ENCODE data around the gene TEN1.

Gene TEN1

DNA sequence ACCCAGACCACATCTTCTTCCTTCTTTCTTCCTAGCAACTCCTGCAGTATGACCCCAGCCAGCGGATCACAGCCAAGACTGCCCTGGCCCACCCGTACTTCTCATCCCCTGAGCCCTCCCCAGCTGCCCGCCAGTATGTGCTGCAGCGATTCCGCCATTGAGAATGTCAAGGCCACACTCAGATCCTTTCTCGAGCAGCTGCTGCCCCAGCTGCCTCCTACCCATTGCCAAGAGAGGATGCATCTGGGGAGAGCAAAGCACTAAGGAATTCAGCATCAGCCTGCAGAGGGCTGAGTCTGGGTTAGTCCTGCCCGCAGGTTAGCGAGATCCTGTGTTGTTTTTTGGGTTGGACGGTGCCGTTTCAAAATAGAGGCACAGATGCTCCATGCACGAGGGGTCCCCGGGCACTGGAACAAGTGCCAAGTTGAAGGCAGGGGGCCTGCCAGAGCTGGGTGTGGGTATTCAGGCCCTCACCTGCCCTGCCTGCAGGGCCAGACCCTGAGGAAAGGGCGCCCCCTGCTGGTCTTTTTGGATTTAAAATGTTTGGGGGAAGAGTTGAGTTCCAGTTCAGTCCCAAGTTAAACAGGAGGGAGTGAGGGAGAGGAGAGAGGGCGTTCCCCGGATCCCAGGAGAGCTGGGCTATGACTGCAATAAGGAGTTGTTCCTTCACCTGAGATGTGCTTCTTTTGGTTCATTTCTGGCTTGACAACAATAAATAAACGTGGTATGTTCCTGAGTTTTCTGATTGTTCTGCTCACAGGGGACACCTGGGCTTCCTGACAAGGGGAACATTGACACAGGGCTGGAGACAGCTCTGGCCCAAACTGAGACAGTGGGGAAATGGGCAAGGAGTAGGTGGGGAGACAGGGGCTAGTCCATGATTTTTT is 26.5 kb downstream of the TEN1 start:
- peak; percentile 71 for DNase-seq (ENCODE audit: low read depth, low spot score)

DNA sequence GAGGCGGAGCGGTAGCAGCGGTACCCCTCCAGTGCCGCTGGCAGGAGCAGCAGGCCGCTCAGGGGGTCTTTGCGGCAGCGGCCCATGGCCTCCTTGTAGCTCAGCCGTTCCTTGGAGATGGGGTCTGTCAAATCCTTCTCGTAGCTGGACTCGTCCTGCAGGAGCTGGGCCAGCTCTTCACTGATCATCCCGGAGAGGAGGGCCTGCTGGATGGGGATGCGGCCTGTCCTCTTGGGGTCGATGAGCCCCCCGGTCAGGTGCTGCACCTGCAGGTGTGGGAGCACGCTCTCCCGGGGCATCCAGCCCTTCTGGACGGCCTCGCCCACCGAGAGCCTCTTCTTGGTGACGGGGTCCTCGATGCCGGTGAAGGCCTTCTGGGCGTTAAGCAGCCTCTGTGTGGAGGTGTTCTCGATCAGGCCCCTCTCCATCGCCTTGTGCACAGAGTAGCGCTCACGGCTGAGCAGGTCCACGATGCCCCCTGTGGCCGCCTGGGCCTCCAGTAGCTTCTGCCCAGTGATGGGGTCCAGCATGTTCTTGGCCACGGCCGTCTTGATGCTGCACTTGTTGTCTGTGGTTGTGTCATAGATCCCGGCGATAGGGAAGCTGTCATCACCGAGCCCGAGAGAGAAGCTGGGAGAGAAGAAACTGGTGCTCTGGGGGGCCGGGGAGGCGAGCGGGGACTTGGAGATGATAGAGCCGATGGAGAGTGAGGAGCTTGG is 28.2 kb downstream of the TEN1 start:
- DNase-seq (ENCODE audit: low read depth, low spot score) = no peak

DNA sequence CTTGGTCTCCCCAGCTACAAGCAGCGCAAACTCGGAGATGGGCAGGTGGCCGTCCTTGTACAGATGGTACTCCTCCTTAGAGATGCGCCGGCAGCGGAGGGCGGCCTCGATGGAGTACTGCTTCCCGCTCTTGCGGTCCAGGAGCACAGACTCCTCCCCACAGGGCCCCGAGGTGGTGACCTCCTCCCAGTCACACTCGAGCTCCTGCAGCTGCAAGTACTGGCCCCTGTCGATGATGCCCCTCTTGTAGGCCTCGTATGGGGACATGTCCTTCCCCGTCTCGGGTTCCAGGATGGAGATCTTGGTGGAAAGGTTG is 28.8 kb downstream of the TEN1 start:
- no peak for DNase-seq (ENCODE audit: low read depth, low spot score)

DNA sequence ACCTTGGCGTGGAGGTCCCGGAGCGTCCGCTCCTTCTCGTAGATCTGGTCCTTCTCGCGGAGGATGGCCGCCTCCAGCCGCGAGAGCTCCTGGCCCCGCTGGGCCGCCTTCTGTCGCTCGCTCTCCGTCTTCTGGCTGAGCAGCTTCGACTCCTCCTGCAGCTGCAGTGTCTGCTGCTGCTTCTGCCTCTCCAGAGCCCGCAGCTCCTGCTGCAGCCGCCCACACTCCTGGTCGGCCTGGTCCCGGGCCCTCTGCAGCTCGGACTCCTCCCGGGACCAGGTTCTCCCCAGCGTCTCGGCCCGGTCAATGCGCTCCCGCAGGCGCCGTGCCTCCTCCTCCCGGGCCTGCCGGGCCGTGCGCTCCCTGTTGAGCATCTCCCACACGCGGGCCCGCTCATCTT is 29.2 kb downstream of the TEN1 start:
- DNase-seq (ENCODE audit: low read depth, low spot score) = no peak

DNA sequence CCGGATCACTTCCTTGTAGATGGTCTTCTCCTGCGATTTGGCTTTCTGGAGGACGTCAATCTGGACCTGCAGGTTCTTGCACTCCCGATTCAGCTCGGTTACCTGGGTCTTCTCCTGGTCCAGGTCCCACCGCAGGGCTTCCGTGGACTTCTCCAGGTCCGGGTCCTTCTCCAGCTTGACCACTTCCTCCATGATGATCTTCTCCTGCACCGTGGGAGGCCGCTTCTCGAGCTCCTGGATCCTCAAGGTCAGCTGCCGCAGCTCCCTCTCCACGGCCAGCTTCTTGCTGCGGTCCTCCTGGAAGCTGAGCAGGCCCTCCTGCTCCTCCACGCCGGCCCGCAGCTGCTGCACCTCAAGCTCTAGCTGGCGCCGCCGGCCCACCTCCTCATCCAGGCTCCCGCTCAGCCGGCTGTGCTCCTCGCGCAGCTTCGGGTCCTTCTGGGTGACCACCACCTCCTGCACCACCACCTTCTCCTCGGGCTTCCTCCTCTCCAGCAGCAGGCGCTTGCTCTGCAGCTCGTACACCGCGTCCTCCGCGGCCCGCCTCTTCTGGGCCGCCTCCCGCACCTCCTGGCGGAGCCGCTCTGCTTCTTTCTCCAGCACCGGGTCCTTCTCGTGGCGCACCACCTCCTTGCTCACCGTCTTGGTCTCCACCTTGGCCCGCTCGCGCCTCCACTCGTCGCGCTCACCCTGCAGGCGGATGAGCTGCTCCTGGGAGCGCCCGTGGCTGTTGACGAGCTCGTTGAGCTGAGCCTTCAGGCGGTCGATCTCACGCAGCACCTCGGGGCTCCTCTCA is 29.8 kb downstream of the TEN1 start:
- DNase-seq (ENCODE audit: low read depth, low spot score) = no peak

DNA sequence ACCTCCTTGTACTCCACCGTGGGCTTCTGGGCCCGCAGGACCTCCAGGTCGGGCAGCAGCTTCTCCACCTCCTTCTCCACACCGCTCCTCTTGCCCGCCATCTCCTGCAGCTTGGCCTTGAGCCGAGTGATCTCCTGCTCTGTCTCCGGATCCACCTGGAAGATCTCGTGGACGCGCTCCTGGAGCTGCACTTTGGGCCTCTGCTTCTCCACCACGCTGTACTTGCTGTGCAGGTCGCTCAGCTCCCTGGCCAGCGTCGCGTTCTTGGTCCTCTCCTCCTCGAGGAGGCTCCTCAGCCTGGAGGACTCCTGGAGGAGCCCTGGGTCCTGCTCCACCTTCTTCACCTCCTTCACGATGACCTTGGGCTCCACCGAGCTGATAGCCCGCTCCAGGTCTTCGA is 30.4 kb downstream of the TEN1 start:
- no peak for DNase-seq (ENCODE audit: low read depth, low spot score)

DNA sequence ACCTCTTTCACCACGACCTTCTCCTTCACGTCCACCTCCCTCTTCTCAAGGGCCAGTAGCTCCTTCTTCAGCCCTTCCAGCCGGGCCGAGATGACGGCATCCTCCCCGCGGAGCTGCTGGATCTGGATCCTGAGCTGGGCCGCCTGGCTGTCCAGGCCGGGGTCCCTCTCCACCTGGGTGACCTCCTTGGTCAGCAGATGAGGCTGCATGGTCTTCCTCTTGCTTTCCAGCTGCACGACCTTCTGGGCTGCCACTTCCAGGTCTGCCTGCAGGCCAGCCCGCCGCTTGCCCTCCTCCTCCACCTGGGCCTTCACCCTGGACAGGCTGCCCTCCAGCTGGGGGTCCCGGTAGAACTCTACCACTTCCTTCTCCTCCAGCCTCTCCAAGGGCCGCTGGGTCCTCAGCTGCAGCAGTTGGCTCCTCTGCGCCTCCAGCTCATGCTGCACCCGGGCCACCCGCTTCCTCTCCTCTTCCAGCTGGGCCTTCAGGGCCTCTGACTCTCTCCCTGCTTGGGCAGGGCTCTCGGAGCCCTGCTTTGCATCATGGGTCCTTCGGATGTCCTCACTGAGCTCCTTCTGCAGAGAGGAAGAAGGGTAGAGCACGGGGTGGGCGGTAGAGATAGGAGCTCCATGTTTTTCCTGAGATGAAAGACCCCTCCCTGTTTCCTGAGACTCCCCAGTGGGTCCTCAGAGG is 31.1 kb downstream of the TEN1 start:
- DNase-seq (ENCODE audit: low read depth, low spot score) = no peak

DNA sequence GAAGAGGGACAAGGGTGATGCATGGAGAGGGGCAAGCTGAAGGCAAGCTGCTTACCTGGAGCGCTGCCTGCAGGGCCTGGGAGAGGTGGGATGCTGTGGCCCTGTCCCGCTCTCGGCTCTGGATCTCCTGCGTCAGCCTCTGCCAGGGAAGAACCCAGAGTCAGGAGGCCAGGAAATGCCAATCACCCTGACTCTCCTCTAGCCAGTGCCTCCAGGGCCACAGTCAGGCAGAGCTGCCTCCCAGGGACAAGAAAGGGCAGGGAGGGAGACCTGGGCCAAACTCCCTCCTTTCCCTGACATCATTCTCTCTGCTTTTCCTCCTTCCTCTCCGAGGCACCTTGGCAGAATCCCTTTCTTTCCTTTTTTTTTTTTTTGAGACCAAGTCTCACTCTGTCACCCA is 32.9 kb downstream of the TEN1 start:
- DNase-seq (ENCODE audit: low read depth, low spot score) = no peak

DNA sequence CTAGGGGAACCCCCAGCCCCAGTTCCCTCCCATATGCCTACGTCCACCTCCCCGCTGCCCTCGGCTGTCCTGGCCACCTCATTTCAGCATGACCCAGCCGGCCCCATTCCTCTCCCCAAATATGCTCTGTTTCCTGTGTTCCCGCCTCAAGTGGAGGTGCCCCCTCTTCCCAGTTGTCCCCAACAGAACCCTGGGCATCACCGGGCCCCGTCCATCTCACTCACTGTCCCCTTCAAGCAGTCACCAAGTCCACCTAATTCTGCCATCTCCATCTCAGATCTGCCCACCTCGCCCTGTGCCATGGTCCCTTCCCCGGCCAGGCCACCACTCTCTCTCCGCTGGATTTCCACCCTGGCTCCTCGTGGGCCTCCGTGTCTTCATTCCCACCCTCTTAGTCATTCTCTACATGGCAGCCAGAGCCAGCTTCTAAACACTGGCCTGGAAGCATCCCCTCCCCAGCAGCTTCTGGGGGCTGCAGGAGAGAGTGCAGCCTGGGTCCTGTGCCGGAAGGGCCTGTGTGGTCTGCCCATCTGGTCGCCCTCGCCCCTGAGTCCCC is 34.4 kb downstream of the TEN1 start:
- DNase-seq (ENCODE audit: low read depth, low spot score) = no peak

DNA sequence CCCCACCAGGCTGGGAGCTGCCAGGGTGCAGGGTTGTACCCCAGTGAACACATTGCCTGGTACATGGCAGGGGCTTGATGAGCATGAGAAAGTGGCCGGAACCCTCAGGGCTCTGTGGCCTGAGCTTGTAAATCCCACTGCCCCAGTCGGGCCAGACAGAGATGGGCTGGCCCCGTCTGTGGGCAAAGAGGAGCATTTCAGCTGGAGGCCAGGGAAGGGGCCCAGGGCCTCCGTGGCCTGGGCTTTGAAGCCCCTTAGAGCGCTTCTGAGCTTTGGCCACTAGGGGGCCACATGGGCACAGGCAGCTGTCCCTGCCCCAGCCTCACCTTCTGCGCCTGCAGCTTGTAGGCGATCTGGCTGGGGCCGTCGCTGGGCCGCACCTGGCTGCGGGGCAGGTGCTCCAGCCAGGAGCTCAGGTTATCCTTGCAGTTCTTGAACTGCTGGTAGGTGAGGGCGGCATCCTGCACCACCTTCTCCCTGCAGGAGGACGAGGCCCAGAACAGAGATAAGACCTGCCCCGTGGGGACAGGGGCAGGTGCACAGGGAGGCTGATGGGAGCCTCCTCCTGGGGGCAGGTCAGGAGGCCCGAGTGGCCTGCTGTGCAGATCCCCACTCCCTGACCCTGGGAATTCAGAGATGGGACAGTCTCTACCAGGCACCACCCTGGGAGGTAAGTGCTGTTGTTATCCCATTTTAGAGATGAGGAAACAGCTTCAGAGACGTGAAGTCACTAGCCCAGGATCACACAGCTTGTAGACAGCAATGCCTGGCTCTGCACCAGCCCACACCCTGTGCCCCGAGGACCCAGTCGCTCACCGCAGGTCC is 35.3 kb downstream of the TEN1 start:
- DNase-seq (ENCODE audit: low read depth, low spot score) = peak; percentile 58

DNA sequence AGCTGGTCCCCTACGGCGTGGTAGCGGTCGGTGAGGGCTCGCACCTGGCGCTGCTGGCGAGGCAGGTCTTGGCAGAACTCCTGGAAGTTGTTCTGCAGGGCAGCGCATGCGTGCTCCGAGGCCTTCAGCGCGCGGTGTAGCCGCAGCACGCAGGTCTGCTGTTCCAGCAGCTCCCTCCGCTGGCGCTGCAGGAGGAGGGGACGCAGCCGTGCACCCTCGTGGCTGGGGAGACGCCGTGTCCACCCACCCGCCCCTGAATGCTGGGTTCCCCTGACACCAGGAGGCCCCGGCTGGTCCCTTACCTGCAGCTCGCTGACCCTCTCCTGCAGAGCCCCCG is 35.9 kb downstream of the TEN1 start:
- DNase-seq (ENCODE audit: low read depth, low spot score) = no peak

DNA sequence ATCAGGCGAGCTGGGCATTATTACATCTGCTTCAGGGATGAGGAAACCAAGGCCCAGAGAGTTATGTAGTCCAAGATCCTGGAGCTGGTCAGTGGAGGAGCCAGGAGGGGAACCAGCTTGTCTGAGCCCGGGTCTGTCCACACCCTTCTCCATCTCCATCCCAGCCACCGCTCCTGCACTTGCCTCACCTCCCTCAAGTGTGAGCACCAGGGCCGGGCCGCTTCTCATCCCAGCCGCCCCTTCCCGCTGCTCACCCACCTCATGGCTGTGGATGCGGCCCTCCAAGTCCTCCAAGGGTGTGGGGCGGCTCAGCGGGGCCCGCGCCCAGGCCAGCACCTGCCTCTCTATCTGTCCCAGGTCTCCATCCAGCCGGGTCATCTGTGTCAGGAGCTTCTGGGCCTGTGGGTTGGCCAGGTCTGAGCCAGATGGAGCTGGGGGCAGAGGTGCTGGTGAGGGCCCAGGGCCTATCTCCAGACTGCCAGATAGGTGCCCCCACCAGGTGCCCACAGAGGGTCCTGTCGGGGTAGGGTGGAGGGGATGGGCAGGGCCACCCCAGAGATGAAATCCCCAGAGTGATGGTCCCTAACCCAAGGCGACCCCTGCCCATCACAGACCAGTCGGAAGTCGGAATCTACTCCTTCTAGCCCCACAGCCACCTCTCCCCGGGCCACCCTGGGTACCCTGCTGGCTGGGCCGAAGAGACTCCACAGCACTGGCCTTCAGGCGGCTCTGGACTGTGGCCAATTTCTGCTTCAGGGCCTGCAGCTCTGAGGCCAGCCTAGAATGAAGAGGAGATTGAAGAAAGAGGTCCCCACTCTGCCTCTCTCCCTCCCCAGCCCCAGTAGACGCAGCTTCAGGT is 38.7 kb downstream of the TEN1 start:
- no peak for DNase-seq (ENCODE audit: low read depth, low spot score)

DNA sequence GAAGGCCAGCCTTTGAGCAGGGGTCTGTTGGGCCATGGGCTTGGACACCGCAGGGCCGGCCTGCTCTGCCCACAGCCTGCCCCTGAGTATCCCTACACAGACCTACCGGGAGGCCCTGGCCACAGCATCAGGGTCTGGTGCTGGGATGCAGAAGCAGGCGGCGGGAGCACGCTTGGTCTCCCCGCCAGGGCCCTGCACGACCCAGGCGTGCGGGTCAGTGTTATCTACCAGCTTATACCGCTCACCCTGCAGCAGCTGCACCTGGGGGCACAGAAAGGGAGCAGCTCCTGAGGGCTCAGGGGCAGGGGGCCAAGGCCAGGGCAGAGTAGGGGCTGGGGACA is 39.3 kb downstream of the TEN1 start:
- no peak for DNase-seq (ENCODE audit: low read depth, low spot score)

DNA sequence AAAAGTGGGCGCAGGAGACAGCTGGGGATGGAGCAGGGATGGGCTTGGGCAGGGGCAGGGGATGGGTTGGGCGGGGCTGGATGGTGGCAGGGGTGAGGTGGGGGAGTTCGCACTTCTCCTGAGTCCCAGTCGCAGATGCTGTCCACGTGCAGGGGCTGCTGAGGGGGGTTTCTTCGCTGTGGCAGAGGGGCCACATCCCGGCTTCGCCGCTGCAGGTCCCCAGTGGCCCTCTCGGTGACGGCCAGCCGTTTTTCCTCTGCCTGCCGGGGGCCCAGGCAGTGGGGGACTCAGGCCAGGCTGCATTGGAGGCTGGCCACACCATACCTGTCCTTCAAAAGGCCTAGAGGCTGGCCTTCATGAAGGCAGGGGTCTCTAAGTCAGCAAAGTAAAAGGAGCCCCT is 39.8 kb downstream of the TEN1 start:
- no peak for DNase-seq (ENCODE audit: low read depth, low spot score)

DNA sequence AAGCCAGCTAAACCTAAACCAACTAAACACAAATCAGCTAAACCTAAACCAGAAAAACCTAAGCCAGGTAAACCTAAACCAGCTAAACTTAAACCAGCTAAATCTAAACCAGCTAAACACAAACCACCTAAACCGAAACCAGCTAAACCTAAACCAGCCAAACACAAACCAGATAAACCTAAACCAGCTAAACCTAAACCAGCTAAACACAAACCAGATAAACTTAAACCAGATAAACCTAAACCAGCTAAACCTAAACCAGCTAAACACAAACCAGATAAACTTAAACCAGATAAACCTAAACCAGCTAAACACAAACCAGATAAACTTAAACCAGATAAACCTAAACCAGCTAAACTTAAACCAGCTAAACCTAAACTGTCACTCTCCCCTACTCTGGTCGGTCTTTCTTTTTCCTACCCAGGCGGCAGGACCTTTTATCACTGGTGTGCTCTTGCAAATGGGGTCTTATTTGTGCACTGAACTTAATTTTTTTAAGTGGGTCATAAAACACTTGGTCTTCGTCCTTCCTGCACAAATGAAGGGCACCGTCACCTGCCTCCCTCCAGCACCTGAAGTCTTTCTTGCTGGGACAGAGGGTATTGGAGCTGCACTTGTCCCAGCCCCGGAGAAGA is 40.9 kb downstream of the TEN1 start:
- no peak for DNase-seq (ENCODE audit: low read depth, low spot score)

DNA sequence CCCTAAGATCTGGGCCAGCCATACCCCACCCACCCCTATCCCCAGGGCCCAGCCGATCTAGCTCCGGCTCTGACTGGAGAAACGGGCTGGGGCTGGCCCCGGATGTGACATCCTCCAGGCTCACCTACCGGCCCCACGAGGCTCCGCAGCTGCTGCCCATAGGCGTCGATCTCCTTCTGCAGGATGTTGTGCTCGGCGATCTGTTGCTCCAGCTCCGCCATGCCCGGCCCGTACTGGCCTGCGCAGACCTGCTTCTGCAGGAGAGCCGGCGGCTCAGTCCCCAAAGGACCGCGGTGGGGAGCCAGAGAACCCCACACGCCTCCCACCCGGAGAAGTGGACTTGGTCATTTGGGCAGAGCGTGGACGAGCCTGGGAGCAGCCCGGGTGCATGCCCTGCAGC is 43.2 kb downstream of the TEN1 start:
- no peak for DNase-seq (ENCODE audit: low read depth, low spot score)

DNA sequence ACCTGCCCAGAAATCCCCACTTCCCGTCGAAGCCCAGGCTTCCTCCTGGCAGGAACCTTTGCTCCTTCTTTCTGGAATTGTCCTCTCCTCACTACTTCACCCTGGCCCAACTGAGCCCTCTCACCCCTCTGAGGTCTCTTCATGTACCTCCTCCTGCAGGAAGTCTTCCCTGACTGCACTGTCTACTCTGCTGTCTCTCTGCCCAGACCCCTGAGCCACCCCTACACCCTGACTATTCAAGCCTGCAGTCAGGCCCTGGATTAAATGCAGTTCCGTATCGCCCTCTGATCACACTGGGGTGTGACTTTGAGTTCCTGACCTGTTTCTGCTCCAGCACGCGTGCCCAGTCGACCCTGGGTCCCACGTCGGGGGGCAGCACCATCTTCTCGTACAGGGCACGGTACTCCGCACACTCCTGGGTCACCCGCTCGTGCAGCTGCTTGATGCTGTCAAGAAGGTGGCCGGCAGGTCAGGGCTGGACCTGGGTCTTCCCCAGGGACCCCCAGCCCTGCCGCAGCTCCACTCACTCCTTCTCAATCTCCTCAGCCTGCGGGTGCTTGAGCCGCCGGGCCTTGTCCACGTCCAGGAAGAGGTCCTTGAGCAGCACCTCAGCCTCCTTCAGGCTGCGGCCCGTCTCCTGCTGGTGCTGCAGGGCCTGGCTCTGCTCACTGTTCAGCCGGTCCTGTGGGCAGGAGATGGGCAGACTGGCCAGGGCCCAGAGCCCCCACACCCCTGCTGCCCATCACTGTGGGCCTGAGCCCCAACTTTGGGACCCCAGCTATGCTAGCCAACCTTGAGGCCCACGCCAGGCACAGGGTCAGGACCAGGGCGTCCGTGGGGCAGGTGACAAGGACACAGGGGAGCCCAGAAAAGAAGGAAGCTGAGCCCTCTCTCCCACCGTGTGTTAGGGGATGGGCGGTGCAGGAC is 44.2 kb downstream of the TEN1 start:
- DNase-seq (ENCODE audit: low read depth, low spot score) = no peak

DNA sequence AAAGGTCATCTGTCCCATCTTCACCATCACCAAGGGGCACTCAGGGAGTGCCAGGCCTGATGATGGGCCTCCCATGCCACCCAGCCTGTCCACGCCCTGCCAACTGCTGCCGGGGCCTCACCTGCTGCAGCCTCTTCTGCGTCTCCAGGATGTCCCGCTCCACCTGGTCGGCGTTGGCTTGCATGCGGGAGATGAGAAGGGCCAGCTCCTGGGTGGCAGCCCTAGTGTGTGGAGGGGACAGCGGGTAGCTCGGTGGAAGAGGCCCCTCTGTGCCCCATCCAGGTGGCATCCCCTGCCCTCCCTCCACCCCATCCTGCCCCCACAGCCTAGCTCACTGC is 44.8 kb downstream of the TEN1 start:
- no peak for DNase-seq (ENCODE audit: low read depth, low spot score)

DNA sequence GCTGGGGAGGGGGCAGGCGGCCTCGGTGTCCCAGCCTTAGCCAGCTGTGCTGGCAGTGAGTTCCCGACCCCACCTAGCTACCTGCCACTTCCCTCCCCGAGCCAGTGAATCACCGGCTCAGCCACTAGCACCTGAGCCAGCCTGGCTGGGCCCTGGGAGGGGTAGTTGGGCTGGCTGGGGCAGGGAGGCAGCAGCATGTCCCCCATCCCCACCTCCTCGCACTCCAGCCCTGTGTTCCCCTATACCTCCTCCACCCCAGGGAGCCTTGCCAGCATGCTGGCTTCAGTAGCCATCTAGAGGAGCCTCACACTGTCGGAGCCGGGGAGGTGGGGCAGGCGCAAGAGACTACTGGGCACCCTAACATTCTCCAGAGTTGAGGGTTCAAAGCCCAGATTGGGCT is 45.3 kb downstream of the TEN1 start:
- DNase-seq (ENCODE audit: low read depth, low spot score) = no peak

Data from activated CD4-positive, CD25-positive, alpha-beta regulatory T cell treated with anti-CD3 and anti-CD28 coated beads, Interleukin-2, amount 50 U/mL, for 16 hours (primary cell).